ENCODE results near the gene NOL6. TPM values are rescaled to one million over a fixed set of nuclear protein-coding genes. Genes with fewer than 3 reads are reported as not detected.

The NOL6 gene
- total and polyA plus RNA-seq, 2 of the 8 experiments (the other 6 are each of a cell fraction or from before 2014, with no cell fraction given), result 44.0 to 55.0 TPM

GRCh38 chr9:33480106-33480505 lies 6.4 kb upstream of the NOL6 start (continued):
- TF ChIP-seq CHD7 (IDR thresholded peaks at IDR 0.05; ENCODE audit: insufficient replicate concordance, low read length), result no peak
- no peak for TF ChIP-seq SIRT6 (IDR thresholded peaks at IDR 0.05; ENCODE audit: low read length)
- TF ChIP-seq TEAD4 (IDR thresholded peaks at IDR 0.05; ENCODE audit: low read depth, low read length), result no peak
